Cardiac fibroblast (primary cell): Measurements from ENCODE around the gene CHAT.

Source experiments
- DNase-seq, 2 donors: peaks; one replicate each; pipeline versions ENCODE4 v3.0.0 to v3.0.0-alpha.2; 2010; ENCODE audit warnings: low read depth in 2 of 2
- H3K4me3 ChIP-seq, 2 donors: replicated peaks in 1 of 2; 1 replicate in 1 of 2; 2 replicates in 1 of 2; pipeline ENCODE4 v1.5.1; 2011; ENCODE audit warnings: low read depth in 2 of 2, low read length in 2 of 2, mild to moderate bottlenecking in 2 of 2, moderate library complexity in 1 of 2
- CTCF ChIP-seq: IDR thresholded peaks from one replicate; pipeline ENCODE4 v1.5.1; 2011; ENCODE audit warnings: low read depth, mild to moderate bottlenecking, low read length, inconsistent platforms

CHAT gene

GRCh38 chr10:49645417-49645816, 31.6 kb downstream of the CHAT start:
- TF ChIP-seq CTCF = no peak
- H3K4me3 ChIP-seq = no peak overlapping the region
- DNase-seq = no peak

DNA sequence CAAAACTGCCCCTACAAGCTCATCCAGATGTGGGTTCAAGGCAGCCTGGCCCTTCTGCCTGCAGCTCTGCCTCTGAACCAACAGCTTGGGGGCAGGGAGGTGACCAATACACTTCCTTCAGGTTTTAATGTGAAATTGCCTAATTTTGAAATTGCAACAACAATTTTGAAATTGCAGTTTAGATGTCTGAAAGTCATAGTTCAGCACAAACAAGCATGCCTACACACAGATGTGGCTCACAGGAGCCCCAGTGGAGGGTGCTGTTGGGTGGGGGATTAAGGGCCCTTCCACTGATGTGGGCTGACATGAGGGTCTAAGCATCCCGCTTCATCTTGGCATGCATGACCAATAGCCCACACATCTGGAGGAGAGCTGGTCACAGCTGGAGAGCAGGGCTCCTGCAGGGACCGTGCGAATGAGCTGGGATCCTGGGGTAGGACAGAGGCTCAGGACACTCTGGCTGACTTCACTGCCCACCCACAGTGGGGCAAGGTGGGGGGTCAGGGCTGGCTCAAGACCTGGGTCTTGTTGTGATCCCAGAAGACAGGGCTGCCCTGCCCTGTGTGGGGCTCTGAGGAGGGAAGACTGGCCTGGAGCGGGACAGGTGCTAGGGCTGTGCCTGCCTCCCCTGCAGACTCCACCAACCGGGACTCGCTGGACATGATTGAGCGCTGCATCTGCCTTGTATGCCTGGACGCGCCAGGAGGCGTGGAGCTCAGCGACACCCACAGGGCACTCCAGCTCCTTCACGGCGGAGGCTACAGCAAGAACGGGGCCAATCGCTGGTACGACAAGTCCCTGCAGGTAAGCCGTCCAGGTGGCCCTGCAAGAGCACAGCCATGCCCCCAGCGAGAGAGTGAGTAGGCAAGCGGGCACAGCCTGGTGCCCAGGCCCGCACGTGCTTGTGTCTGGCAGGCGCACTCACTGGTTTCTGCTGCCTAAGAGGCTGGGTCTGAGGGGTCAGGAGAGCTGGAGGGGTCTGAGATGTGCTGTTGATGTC, 32.3 kb downstream of the CHAT start:
- no peak for TF ChIP-seq CTCF
- peak in 1 of 2 donors; percentile 2 for DNase-seq
- H3K4me3 ChIP-seq = no peak overlapping the region

DNA sequence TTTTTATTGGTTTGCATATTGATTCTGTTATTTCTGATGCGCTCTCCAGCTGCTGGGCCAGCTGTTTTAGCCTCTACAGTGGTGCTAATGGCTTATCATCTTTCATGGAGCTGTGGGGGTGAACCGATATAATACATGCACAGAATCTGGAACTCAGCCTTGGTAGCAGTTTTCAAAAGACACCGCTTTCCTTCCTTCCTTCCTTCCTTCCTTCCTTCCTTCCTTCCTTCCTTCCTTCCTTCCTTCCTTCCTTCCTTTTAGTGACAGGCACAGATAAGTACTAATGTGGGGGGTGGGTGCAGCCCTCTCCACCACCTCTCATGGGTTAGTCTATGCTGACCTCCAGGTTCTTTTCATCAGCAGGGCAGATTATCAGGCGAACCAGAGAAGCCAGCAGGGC, 33.7 kb downstream of the CHAT start:
- no peak overlapping the region for H3K4me3 ChIP-seq
- no peak for DNase-seq
- no peak for TF ChIP-seq CTCF

DNA sequence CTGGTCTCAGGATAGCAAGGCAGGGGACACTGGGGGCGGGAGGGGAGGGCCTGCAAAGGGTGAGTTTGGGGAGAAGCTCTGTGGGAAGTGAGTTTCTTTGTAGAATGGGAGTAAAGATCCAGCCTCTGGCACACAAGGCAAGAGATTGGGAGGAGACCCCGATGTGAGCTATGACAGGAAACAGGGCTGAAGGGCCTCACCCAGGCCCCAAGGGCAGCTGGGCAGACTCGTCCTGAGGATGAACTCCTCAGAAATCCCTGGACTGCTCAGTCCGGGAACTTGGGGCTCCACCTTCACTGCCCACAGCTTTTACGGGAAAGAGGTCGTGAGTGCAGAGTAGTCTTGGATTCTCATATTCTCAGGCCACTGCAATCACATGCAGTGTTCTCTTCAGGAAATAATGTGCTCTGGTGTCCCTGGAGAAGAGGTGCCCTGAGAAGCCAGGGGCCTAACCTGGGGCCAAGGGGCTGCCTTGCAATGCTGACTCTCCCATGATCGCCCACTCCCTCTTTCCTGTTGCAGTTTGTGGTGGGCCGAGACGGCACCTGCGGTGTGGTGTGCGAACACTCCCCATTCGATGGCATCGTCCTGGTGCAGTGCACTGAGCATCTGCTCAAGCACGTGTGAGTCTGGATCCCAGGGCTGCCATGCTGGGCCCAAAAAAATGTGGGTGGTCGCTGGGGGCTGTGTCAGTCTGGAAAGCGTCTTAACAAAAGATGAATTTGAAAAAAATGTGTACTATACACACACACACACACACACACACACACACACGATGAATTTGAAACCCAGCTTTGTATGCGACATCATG, 34.4 kb downstream of the CHAT start:
- TF ChIP-seq CTCF = no peak
- DNase-seq = no peak
- no peak overlapping the region for H3K4me3 ChIP-seq

GRCh38 chr10:49649294-49649693, 35.5 kb downstream of the CHAT start:
- peak in 1 of 2 donors; percentile 5 for DNase-seq

More at GRCh38 chr10:49649294-49649693, 35.5 kb downstream of the CHAT start:
- H3K4me3 ChIP-seq = no peak overlapping the region
- no peak for TF ChIP-seq CTCF
